DND-41 (cell line): Measurements from ENCODE around the gene NSF.
"Not testable (repeated sequence)": the region's sequence is repeated elsewhere in the genome, so short reads cannot be mapped to it uniquely, and the experiment has no call there.

Experiments
- CTCF ChIP-seq: IDR thresholded peaks from 2 replicates; pipeline ENCODE4 v1.5.1; 2012; ENCODE audit warnings: borderline replicate concordance, low read length, moderate library complexity, mild to moderate bottlenecking; ENCODE audit not compliant: poor library complexity, severe bottlenecking; ENCODE audit errors: extremely low read depth
- EZH2 ChIP-seq: IDR thresholded peaks from 3 replicates; pipeline ENCODE4 v1.6.1; 2012; ENCODE audit warnings: borderline replicate concordance, low read depth, mild to moderate bottlenecking, moderate library complexity, low read length, inconsistent platforms; ENCODE audit not compliant: severe bottlenecking

- not testable (repeated sequence) for TF ChIP-seq CTCF, EZH2
These were observed 69.2 kb downstream of the NSF start for GRCh38 chr17:46659702-46660101.
